Stomach (tissue), 4 donors: ENCODE data around the gene UPF3B.
"Not testable (repeated sequence)": the region's sequence is repeated elsewhere in the genome, so short reads cannot be mapped to it uniquely, and the experiment has no call there.

Experiments used
- CTCF ChIP-seq, 7 experiments: fragments of 450-650 bp in 4 of 7; fragments of 200-600 bp in 3 of 7; sonication (generic) in 3 of 7; IDR thresholded peaks; one replicate each; pipeline ENCODE4 v1.5.1; 2016 to 2019; ENCODE audit warnings: antibody characterized with exemption in 7 of 7, control low read depth in 2 of 7, mild to moderate bottlenecking in 1 of 7
- EP300 ChIP-seq: sonication (generic); formaldehyde crosslinking; IDR thresholded peaks from one replicate; pipeline ENCODE4 v1.6.1; 2017; ENCODE audit warnings: antibody characterized with exemption
- POLR2A ChIP-seq, 4 donors: fragments of 450-650 bp; IDR thresholded peaks; one replicate each; pipeline ENCODE4 v1.6.1; 2016; ENCODE audit warnings: antibody characterized with exemption in 4 of 4, control low read depth in 2 of 4, mild to moderate bottlenecking in 1 of 4, moderate library complexity in 1 of 4
- POLR2AphosphoS5 ChIP-seq, 3 donors: sonication (generic); formaldehyde crosslinking; IDR thresholded peaks; one replicate each; pipeline ENCODE4 v1.6.1; 2016; ENCODE audit warnings: antibody characterized with exemption in 3 of 3

- not testable (repeated sequence) for TF ChIP-seq CTCF (IDR thresholded peaks at IDR 0.05); POLR2AphosphoS5 (IDR thresholded peaks at IDR 0.05); EP300; POLR2A (IDR thresholded peaks at IDR 0.05)
Observed at GRCh38 chrX:119891961-119892692, 39.4 kb upstream of the UPF3B start.
